Heart right ventricle (tissue), 16 donors: ENCODE results near the gene DNMT3A. TPM values are rescaled to one million over a fixed set of nuclear protein-coding genes. Genes with fewer than 3 reads are reported as not detected.
A peak's percentile ranks its signal among the peaks of the same experiment; 100 is the strongest.

Source experiments
- ATAC-seq, 8 donors: fragments of 200-7000 bp; cut with Tn5 transposase; one replicate each; pipeline ENCODE4 v1.9.1; 2020; ENCODE audit warnings: mild to moderate bottlenecking in 8 of 8, moderate library complexity in 8 of 8, moderate number of reproducible peaks in 1 of 8
- DNase-seq, 2 donors: peaks; one replicate each; pipeline ENCODE4 v3.0.0-alpha.2; 2020
- H3K27ac ChIP-seq, 10 donors: fragments of 200-600 bp; sonication (generic) in 2 of 10; one replicate each; pipeline versions ENCODE4 v1.5.0 to v1.8.0; 2020 to 2022; ENCODE audit warnings: mild to moderate bottlenecking in 3 of 10
- H3K27me3 ChIP-seq, 7 donors: fragments of 200-600 bp; one replicate each; pipeline ENCODE4 v1.8.0; 2021 to 2022; ENCODE audit warnings: mild to moderate bottlenecking in 2 of 7
- H3K36me3 ChIP-seq, 9 donors: fragments of 200-600 bp; sonication (generic) in 1 of 9; one replicate each; pipeline versions ENCODE4 v1.5.0 to v1.8.0; 2020 to 2022; ENCODE audit warnings: mild to moderate bottlenecking in 2 of 9
- H3K4me1 ChIP-seq, 9 donors: fragments of 200-600 bp; sonication (generic) in 1 of 9; one replicate each; pipeline versions ENCODE4 v1.5.0 to v1.8.0; 2020 to 2022; ENCODE audit warnings: mild to moderate bottlenecking in 4 of 9
- H3K4me3 ChIP-seq, 10 donors: fragments of 200-600 bp; sonication (generic) in 2 of 10; one replicate each; pipeline versions ENCODE4 v1.5.0 to v1.8.0; 2020 to 2022; ENCODE audit warnings: mild to moderate bottlenecking in 7 of 10, moderate library complexity in 2 of 10
- H3K9me3 ChIP-seq, 11 donors: fragments of 200-600 bp in 10 of 11; sonication (generic) in 2 of 11; one replicate each; pipeline versions ENCODE4 v1.5.0 to v1.8.0; 2013 to 2022; ENCODE audit warnings: mild to moderate bottlenecking in 2 of 11, control low read depth in 1 of 11, moderate library complexity in 1 of 11
- CTCF ChIP-seq, 9 donors: fragments of 200-600 bp; sonication (generic) in 2 of 9; IDR thresholded peaks; one replicate each; pipeline versions ENCODE4 v1.5.0 to v1.8.0; 2021 to 2022; ENCODE audit warnings: antibody characterized with exemption in 9 of 9, mild to moderate bottlenecking in 5 of 9, moderate library complexity in 1 of 9
- WGBS, 2 donors: extraction: QIAGEN DNeasy Blood & Tissue Kit; methylation state at CpG; one replicate each; pipeline ENCODE4 v1.1.7; 2013; ENCODE audit warnings: inconsistent platforms in 1 of 2; 5-methylcytosine and 5-hydroxymethylcytosine counted together
- intact Hi-C, 10 donors: fragments of 100-400 bp; cut with DNase I; formaldehyde crosslinking; loops; one replicate each; pipeline versions ENCODE4 v1.11.1 to v1.14.2; 2022
- polyA plus RNA-seq, 2 donors: library from polyadenylated mRNA; stranded (reverse); fragments of 200-250 nt; gene quantifications; one replicate each; pipeline ENCODE4 v1.2.3, GENCODE V29; 2013
- total RNA-seq, 10 donors: library from RNA; stranded (reverse); fragmentation: NEBNext Ultra II Directional in 3 of 10; extraction: Animal tissue kit (Norgen Biotek cat#: 25700) in 3 of 10; gene quantifications; one replicate each; pipeline versions ENCODE4 v1.2.1 to v1.2.4, GENCODE V29; 2021 to 2023
- donor health status: Arrhythmogenic right ventricular cardiomyopathy.
- donor health status: ischemic (EF 13 %, LVEDD 7.1; RV severe dilation, severe dysfunction).
- donor health status: healthy with polysubstance abuse.
- donor health status: DM: no; HTN: yes; CAD: no.
- donor health status: DM: no; HTN: no; CAD: no.
- donor health status: ischemic (EF 25% LVEDD 6.9; RV normal size, moderate dysfunction).
- donor health status: ischemic (EF 25% LVEDD 5.7; RV mildly dilated, moderate dysfunction).
- donor health status: healthy.
- donor health status: DM: yes; HTN: yes; CAD: no.
- donor health status: Ischemic cardiomyopathy.
- donor health status: ischemic (EF 35%, LVEDD 5.7; RV mildly dilated, moderate dysfunction).
- donor health status: nonischemic (EF 11% LVEDD 7.7; RV severe dilation, severe dysfunction).
- donor health status: DM: yes; HTN: yes; CAD: no.
- donor health status: PGD.
- donor health status: ischemic (EF 29% LVEDD 5.4; RV normal size, mild dysfunction).
- donor health status: nonischemic (EF 23%, LVEDD 6.1; RV moderate dilation, normal function).

DNMT3A gene
- total and polyA plus RNA-seq, 12 donors: 4.7 to 23.7 (median 19.3) TPM

GRCh38 chr2:25297738-25298137, 44.0 kb downstream of the DNMT3A start:
- H3K4me1 ChIP-seq: peaks cover 19 to 54% (median 51%) of the 10 kb centered on the region in 9 donors

GRCh38 chr2:25295621-25296020, 46.1 kb downstream of the DNMT3A start:
- H3K27me3 ChIP-seq: no peaks in the 10 kb centered on the region
- H3K36me3 ChIP-seq: peaks cover 0 to 39% (median 13%) of the 10 kb centered on the region in 9 donors
- ATAC-seq: no peak
- intact Hi-C loops: loop anchor here in 1 of 10 donors (2.0 kb wide), 1 partner anchor 17 kb away; no protein-coding TSS in a partner anchor
- DNase-seq: no peak
- WGBS, 2 donors: 78 to 83% methylated on average over 7 of the region's 7 CpGs
- TF ChIP-seq CTCF (IDR thresholded peaks at IDR 0.05): no peak
- H3K27ac ChIP-seq: peak overlapping the region; percentile 94 to 98 (median 96)
- peak overlapping the region in 5 of 10 donors; percentile 39 to 42 (median 40) for H3K4me3 ChIP-seq
- peaks cover 31 to 58% (median 54%) of the 10 kb centered on the region in 9 donors for H3K4me1 ChIP-seq
- no peaks in the 10 kb centered on the region for H3K9me3 ChIP-seq

More at GRCh38 chr2:25297738-25298137, 44.0 kb downstream of the DNMT3A start:
- H3K36me3 ChIP-seq: peaks cover 0 to 49% (median 13%) of the 10 kb centered on the region in 9 donors
- H3K27ac ChIP-seq: no peak overlapping the region
- WGBS, 2 donors: 68 to 74% methylated on average over 7 of the region's 7 CpGs
- ATAC-seq (no peak), DNase-seq (no peak)
- H3K4me3 ChIP-seq: no peak overlapping the region
- no peaks in the 10 kb centered on the region for H3K27me3 ChIP-seq
- intact Hi-C loops: no loop called here
- H3K9me3 ChIP-seq: no peaks in the 10 kb centered on the region
- no peak for TF ChIP-seq CTCF (IDR thresholded peaks at IDR 0.05)

- intact Hi-C loops: loop anchor here in 1 of 10 donors (2.0 kb wide), 1 partner anchor 16 kb away; no protein-coding TSS in a partner anchor
- Histone ChIP-seq H3K27me3 (no peaks in the 10 kb centered on the region), H3K4me1 (peaks cover 31 to 66% (median 58%) of the 10 kb centered on the region in 9 donors), H3K27ac (peak overlapping the region; percentile 94 to 98 (median 96)), H3K36me3 (peaks cover 0 to 35% (median 10%) of the 10 kb centered on the region in 9 donors), H3K9me3 (no peaks in the 10 kb centered on the region), H3K4me3 (peak overlapping the region in 9 of 10 donors; percentile 2 to 42 (median 39))
- ATAC-seq (peak; percentile 87 to 96 (median 92)), DNase-seq (peak; percentile 85 to 88)
- TF ChIP-seq CTCF (IDR thresholded peaks at IDR 0.05): peak in 1 of 9 donors; percentile 7
- WGBS, 2 donors: 8 to 9% methylated on average over 16 of the region's 16 CpGs
Measured at GRCh38 chr2:25294573-25295462, 46.9 kb downstream of the DNMT3A start.

- H3K36me3 ChIP-seq: peaks cover 0 to 27% (median 4%) of the 10 kb centered on the region in 9 donors
- H3K9me3 ChIP-seq: no peaks in the 10 kb centered on the region
- no peak for TF ChIP-seq CTCF (IDR thresholded peaks at IDR 0.05)
- ATAC-seq: peak; percentile 1 to 48 (median 14)
- H3K27me3 ChIP-seq: no peaks in the 10 kb centered on the region
- intact Hi-C loops: loop anchor here in 1 of 10 donors (2.0 kb wide), 1 partner anchor 15 kb away; no protein-coding TSS in a partner anchor
- peak overlapping the region in 2 of 10 donors; percentile 40 to 42 for H3K4me3 ChIP-seq
- DNase-seq: no peak
- peak overlapping the region; percentile 94 to 98 (median 96) for H3K27ac ChIP-seq
- H3K4me1 ChIP-seq: peaks cover 31 to 71% (median 60%) of the 10 kb centered on the region in 9 donors
- 36 to 43% methylated on average over 13 of the region's 13 CpGs for WGBS, 2 donors
Measured at GRCh38 chr2:25293958-25294562, 47.7 kb downstream of the DNMT3A start.
